Suprapubic skin (tissue), 4 donors: ENCODE data around the gene PAQR5. TPM values are rescaled to one million over a fixed set of nuclear protein-coding genes. Genes with fewer than 3 reads are reported as not detected.

Experiments
- DNase-seq, 2 donors: peaks; one replicate each; pipeline ENCODE4 v3.0.0-alpha.2; 2019; ENCODE audit warnings: low spot score in 2 of 2
- H3K27ac ChIP-seq: fragments of 200-600 bp; sonication (generic); one replicate; pipeline ENCODE4 v1.5.1; 2019
- H3K27me3 ChIP-seq: fragments of 200-600 bp; sonication (generic); one replicate; pipeline ENCODE4 v1.5.1; 2019
- H3K36me3 ChIP-seq: fragments of 200-600 bp; sonication (generic); one replicate; pipeline ENCODE4 v1.5.1; 2019
- H3K4me1 ChIP-seq: fragments of 200-600 bp; sonication (generic); one replicate; pipeline ENCODE4 v1.5.1; 2019
- H3K4me3 ChIP-seq: fragments of 200-600 bp; sonication (generic); one replicate; pipeline ENCODE4 v1.5.1; 2019; ENCODE audit warnings: mild to moderate bottlenecking
- H3K9me3 ChIP-seq: fragments of 200-600 bp; sonication (generic); one replicate; pipeline ENCODE4 v1.5.1; 2019
- CTCF ChIP-seq, 2 donors: fragments of 200-600 bp in 1 of 2; fragments of 450-650 bp in 1 of 2; sonication (generic) in 1 of 2; IDR thresholded peaks; one replicate each; pipeline ENCODE4 v1.5.1; 2016 to 2019; ENCODE audit warnings: antibody characterized with exemption in 2 of 2, mild to moderate bottlenecking in 1 of 2, moderate library complexity in 1 of 2
- EP300 ChIP-seq: sonication (generic); formaldehyde crosslinking; IDR thresholded peaks from one replicate; pipeline ENCODE4 v1.6.1; 2017; ENCODE audit warnings: antibody characterized with exemption
- POLR2A ChIP-seq, 2 donors: fragments of 450-650 bp; IDR thresholded peaks; one replicate each; pipeline ENCODE4 v1.6.1; 2017; ENCODE audit warnings: antibody characterized with exemption in 2 of 2, mild to moderate bottlenecking in 2 of 2, moderate library complexity in 2 of 2
- POLR2AphosphoS5 ChIP-seq, 3 donors: sonication (generic); formaldehyde crosslinking; IDR thresholded peaks; one replicate each; pipeline ENCODE4 v1.6.1; 2017; ENCODE audit warnings: antibody characterized with exemption in 3 of 3
- WGBS: methylation state at CpG from one replicate; pipeline ENCODE4 v1.1.5; 2018; 5-methylcytosine and 5-hydroxymethylcytosine counted together
- total RNA-seq, 4 donors: library from RNA; depleted of rRNA; stranded (reverse); fragments of >200 nt; gene quantifications; one replicate each; pipeline ENCODE4 v1.1.0, GENCODE V29; 2016

PAQR5 gene, protein sequence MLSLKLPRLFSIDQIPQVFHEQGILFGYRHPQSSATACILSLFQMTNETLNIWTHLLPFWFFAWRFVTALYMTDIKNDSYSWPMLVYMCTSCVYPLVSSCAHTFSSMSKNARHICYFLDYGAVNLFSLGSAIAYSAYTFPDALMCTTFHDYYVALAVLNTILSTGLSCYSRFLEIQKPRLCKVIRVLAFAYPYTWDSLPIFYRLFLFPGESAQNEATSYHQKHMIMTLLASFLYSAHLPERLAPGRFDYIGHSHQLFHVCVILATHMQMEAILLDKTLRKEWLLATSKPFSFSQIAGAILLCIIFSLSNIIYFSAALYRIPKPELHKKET
- 10 to 100 TPM in 1 of 4 donors, 1 to 10 TPM in 3; 2.5 to 22.4 (median 9.3) TPM for total RNA-seq

DNA sequence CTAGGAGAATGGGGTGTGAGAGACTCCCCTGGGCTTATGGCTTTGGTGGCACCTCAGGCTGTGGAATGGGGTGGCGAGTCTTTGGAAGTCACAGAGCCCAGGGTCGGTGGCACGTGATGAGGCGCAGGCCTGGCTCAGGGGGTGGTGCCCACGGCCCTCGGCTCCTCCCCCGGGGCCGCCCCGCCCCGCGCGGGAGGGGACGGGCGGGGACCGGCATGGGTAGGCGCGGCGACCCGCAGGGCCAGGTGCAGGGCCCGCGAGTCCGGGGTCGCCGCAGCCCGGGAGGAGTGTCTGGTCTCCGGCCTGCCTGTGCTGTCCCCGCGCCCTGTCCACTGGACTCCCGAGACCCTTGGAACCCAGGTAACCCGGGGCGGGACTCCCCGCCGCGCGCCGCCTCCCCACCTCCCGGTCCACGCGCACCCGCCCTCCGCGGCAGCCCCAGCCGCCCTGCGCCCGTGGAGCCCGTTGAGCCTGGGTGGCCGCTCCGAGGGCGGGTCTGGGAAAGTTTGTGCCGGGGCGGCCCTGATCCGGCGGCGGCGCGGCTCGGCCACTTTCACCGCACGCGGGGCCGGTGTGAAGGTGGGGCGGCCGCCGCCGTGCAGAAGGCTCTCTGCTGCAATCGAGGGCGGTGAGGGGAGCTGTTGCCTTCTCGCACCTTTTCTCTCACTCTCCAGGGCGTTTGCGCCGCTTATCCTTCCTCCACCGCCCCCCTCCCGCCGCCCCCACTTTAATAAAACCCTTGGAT lies at the start of gene PAQR5:
Gene PAQR5, plus strand, starts transcription at position 216 of the 745 bp plus-strand sequence. CDS start 61,169 bp downstream, outside the sequence.
- DNase-seq: no peak
- WGBS: 0% methylated on average over 3 of the region's 74 CpGs
- Histone ChIP-seq H3K4me1 (peaks cover 22% of the 10 kb centered on the region), H3K27ac (no peak within 1 kb of the TSS), H3K9me3 (no peaks in the 10 kb centered on the region), H3K36me3 (no peaks in the 10 kb centered on the region), H3K27me3 (peaks cover 29% of the 10 kb centered on the region), H3K4me3 (peak within 1 kb of the TSS; percentile 73)
- TF ChIP-seq EP300 (no peak), POLR2A (IDR thresholded peaks at IDR 0.05) (no peak), POLR2AphosphoS5 (IDR thresholded peaks at IDR 0.05) (no peak), CTCF (IDR thresholded peaks at IDR 0.05) (no peak)

DNA sequence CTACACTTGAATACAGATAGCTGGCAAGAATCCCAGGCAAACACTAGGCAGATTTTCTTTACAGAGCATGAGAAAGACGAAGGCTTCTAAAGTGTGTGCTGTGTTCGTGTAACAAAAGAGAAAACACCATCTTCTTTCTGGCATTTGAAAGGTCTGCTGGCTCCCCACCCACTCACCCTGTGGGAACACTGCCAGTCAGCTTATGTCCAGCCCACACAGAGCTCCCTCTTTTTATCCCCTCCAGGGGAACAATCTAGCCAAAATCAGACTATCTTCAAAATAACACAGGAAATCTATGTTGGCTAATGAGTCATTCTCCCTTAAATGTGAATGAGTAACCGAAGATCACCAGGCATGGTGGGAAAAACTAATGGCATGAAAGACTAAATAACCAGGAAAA lies 45.6 kb upstream of the PAQR5 start:
- Histone ChIP-seq H3K27ac (no peak overlapping the region), H3K9me3 (no peaks in the 10 kb centered on the region), H3K36me3 (no peaks in the 10 kb centered on the region), H3K4me1 (no peaks in the 10 kb centered on the region), H3K27me3 (no peaks in the 10 kb centered on the region), H3K4me3 (no peak overlapping the region)
- no peak for DNase-seq
- WGBS: 37% methylated on average over 3 of the region's 3 CpGs
- TF ChIP-seq POLR2AphosphoS5 (IDR thresholded peaks at IDR 0.05) (no peak), POLR2A (IDR thresholded peaks at IDR 0.05) (no peak), CTCF (IDR thresholded peaks at IDR 0.05) (no peak), EP300 (no peak)

DNA sequence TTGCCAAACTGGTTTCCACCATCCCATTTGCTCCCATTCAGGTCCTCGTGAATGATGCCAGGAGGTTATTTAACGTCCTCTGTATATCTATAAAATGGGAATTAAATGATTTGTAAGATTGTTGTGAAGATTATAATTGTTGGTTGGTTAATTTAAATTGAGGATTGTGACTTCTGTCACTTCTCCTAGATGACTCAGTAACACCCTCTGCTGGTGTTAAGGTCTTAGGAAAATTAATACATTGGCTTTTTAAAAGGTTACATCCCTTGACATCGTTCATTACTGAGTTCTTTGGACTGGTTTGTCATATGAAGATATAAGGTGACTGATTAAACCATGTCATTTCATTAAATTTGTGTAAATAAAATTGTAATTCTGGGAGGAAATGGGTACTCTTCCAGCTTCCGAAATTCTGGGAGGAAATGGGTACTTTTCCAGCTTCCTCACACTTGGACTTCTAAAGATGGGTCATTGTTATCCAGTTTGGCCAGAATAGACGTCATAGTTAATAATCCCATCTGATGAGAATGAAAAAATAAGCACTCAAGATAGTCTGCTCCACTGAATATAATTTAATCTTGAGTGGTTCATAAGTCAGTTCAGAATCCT lies 33.3 kb upstream of the PAQR5 start:
- Histone ChIP-seq H3K4me1 (no peaks in the 10 kb centered on the region), H3K4me3 (no peak overlapping the region), H3K36me3 (peaks cover 10% of the 10 kb centered on the region), H3K27me3 (no peaks in the 10 kb centered on the region), H3K9me3 (no peaks in the 10 kb centered on the region), H3K27ac (no peak overlapping the region)
- 30% methylated on average over 5 of the region's 5 CpGs for WGBS
- TF ChIP-seq EP300 (no peak), CTCF (IDR thresholded peaks at IDR 0.05) (peak; percentile 41 to 52)
- no peak for DNase-seq

DNA sequence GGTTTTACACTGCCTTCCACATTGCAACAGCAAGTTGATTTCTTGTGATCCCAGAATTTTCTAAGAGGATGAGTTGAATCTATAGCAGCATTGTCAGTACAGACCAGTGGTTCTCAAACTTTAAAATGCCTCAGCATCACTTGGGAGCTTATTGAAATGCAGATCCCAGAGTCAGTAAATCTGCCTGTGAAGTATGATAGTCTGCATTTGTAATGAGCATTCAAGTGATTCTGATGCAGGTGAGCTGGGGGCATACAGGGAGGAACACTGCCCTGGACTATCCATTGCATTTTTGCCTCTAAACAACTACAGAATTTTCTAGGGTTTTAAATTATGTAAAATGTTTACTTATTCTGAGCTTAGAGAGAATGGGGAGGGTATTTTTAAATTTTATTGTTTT lies 27.5 kb upstream of the PAQR5 start:
- Histone ChIP-seq H3K27ac (no peak overlapping the region), H3K27me3 (no peaks in the 10 kb centered on the region), H3K36me3 (peaks cover 6% of the 10 kb centered on the region), H3K9me3 (no peaks in the 10 kb centered on the region), H3K4me3 (no peak overlapping the region), H3K4me1 (no peaks in the 10 kb centered on the region)
- TF ChIP-seq POLR2AphosphoS5 (IDR thresholded peaks at IDR 0.05) (no peak), POLR2A (IDR thresholded peaks at IDR 0.05) (no peak), CTCF (IDR thresholded peaks at IDR 0.05) (no peak), EP300 (no peak)
- DNase-seq: no peak

DNA sequence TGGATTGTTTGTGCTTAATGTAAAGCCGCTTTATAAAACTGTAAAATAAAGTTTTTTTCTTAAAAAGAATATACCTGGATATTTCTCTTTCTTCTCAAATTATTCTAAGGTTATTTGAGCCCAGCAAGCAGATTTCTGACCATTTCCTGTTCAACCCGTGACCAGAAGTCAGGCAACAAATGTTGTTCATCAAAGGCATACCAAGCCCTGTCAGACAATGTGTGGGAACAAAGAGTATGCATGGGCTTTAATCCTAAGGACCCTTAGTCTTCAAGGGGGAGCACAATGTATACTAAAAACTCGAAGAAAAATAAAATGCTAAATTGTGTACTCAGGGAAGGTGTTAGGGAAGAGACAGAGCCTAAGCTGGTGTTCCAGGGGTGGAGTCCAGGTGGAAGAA lies 26.6 kb upstream of the PAQR5 start:
- peaks cover 6% of the 10 kb centered on the region for H3K36me3 ChIP-seq
- H3K9me3 ChIP-seq: no peaks in the 10 kb centered on the region
- H3K27me3 ChIP-seq: no peaks in the 10 kb centered on the region
- no peak overlapping the region for H3K4me3 ChIP-seq
- H3K27ac ChIP-seq: no peak overlapping the region
- TF ChIP-seq POLR2AphosphoS5 (IDR thresholded peaks at IDR 0.05) (no peak), POLR2A (IDR thresholded peaks at IDR 0.05) (no peak), EP300 (no peak), CTCF (IDR thresholded peaks at IDR 0.05) (no peak)
- no peak for DNase-seq
- no peaks in the 10 kb centered on the region for H3K4me1 ChIP-seq
- 65% methylated on average over 3 of the region's 3 CpGs for whole genome bisulfite sequencing
